Effector CD8-positive, alpha-beta T cell (primary cell): Measurements from ENCODE around the gene ZNF669.
"Not testable (repeated sequence)": the region's sequence is repeated elsewhere in the genome, so short reads cannot be mapped to it uniquely, and the experiment has no call there.

Source experiments
- DNase-seq: peaks from one replicate; lab custom pipeline; 2025; lab: John Stamatoyannopoulos, UW
- total RNA-seq, 4 experiments: gene quantifications; one replicate each; lab custom pipeline; 2026; lab: John Stamatoyannopoulos, UW

The ZNF669 gene
- 20.3 to 29.2 (median 23.2) reads per million in 4 experiments for total RNA-seq

DNA sequence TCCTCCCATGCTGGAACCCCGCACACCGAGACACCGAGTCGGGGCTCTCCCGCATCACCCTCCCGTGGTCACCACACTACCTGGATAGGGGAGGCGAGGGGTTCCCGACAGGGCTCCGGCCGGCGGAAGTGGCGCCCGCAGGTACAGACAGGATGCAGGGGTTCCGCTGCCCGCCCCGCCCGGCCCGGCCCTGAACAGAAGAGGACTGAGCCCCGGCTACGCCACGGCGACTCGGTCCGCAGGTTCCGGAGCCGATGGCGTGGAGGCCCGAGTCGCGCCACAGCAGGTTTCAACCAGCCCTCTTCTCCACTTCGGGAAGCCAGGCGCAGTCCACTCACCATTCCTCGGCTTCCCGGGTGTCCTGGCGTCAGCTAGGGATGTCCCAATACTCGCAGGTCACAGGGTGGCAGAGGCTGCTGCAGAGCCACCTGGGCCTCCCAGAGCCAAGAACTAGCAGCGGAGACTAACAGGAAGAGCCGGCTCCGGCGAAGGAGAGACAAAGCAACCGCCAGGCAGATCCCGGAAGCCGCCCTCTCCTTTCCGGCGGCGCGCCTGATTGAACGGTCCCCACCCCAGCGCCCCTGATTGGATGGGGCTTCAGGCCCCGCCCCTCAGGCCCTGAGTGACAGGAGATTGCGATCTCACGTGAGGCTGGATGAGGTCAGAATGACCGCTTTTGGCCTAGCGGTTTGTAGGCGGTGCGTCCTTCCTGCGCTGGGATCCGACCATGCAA is at the start of gene ZNF669:
TSS of gene ZNF669 (minus strand) at position 498 of the 733 bp plus-strand sequence. CDS start at position 341, 157 bp downstream.
- DNase-seq: peak; percentile 82

DNA sequence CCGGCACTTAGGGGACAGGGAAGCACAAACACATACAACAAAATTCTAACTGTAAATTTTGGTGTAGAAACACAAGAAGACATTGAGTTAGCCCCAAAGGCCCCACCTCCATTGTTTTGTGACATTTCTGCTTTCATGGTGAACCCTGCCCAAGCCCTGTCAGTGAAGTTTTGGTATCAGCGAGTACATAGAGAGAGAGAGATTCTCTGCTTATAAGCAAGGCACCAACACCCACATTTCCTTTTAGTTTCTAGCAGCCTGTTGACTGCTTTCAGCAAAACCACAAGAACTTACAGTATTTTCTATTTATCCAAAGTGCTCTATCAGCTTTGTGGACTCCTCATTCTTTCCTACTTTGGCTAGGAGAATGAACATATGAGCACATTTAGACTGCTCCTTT is 43.6 kb upstream of the ZNF669 start:
- DNase-seq: no peak

- DNase-seq: not testable (repeated sequence)
Observed at GRCh38 chr1:247147120-247147519, 43.0 kb upstream of the ZNF669 start.

GRCh38 chr1:247146671-247147070 is 42.5 kb upstream of the ZNF669 start:
- DNase-seq: no peak

DNA sequence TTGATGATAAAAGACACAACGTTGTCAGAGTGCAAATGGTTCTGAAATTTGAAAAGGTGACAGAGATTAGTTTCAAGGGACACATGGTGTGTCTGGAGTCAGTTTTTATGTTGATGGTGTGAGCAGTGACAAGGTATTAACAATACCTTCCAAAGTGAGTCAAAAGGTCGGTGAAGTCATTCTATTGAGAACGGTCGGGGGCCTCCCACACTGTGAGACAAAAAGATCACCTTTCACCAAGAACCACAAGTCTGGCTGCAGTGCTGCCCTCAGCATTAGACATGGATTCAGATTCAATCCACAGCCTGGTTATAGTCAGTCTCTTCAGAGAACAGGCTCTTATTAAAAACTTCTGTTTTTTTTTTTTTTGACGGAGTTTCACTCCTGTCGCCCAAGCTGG is 41.1 kb upstream of the ZNF669 start:
- DNase-seq: no peak

DNA sequence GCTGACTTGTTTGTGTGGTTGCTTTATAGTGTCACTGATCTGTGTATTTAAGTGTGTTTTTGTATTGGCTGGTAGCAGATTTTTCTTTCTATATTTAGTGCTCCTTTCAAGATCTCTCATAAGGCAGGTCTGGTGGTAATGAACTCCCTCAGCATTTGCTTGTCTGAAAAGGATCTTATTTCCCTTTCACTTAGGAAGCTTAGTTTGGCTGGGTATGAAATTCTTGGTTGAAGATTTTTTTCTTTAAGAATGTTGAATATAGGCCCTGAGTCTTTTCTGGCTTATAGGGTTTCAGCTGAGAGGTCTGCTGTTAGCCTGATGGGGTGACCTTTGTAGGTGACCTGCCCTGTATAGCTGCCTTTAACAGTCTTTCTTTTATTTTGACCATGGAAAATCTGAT is 35.4 kb upstream of the ZNF669 start:
- not testable (repeated sequence) for DNase-seq

DNA sequence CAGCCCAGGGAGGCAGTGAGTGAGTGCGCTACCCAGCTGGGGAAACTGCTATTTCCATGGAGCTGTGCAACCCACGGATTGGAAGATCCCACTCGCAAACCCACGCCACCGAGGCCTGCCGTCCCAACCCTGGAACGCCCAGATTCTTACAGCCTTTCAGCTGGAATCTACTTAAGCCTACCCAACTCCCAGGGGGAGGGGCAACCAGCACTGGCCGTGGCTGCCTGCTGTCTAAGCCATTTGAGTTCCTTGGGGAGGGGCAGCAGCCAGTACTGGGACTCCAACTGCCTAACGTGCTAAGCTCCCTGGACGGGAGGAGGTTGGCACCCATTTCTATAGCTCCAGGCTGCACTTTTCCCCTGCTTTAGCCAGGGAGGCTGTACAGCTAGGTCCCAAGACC is 27.1 kb upstream of the ZNF669 start:
- no peak for DNase-seq

DNA sequence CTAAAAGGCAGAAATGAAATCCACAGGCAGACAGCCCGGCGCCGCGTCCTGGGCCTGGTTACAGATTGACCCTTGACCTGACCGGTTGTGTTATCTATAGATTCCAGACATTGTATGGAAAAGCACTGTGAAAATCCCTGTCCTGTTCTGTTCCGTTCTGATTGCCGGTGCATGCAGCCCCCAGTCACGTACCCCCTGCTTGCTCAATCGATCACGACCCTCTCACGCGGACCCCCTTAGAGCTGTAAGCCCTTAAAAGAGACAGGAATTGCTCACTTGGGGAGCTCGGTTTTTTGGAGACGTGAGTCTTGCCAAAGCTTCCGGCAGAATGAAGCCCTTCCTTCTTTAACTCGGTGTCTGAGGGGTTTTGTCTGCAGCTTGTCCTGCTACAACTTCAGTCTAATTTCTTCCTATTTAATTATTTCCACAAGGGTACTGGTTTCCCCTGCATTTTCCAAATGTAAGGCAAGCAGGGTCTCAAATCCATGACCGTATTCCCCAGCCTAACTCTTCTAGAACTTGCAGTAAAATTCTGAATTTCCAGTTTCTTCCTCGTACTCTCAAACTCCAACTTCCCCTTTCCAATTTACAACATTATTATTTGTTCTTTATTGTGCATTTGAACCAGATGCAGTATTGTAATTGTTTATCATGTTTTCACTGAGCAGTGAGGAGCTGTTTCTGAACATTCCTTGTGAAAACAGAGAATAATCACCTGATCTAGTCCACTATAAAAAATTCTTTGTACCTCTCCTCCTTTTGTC is 23.5 kb upstream of the ZNF669 start:
- DNase-seq: not testable (repeated sequence)

DNA sequence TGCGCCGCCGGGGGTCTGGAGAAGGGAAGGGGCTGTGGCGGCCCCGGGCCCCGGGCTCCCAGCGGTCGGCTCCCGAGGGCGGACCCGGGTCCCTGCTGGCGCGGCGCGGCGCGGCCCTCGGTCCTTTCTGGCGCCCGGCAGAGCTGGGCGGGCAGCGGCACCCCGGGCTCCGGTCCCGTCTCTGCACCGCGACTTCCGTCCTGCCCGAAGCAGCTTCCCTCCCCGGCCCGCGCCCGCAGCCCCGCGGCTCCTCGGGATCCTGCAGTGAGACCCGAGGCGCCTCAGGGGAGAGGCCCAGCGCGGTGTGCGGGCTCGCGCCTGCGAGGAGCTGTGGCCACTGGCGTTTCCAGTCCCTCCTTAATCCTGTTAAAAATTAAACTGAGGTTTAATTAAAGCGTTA is 22.4 kb upstream of the ZNF669 start:
- DNase-seq: not testable (repeated sequence)

DNA sequence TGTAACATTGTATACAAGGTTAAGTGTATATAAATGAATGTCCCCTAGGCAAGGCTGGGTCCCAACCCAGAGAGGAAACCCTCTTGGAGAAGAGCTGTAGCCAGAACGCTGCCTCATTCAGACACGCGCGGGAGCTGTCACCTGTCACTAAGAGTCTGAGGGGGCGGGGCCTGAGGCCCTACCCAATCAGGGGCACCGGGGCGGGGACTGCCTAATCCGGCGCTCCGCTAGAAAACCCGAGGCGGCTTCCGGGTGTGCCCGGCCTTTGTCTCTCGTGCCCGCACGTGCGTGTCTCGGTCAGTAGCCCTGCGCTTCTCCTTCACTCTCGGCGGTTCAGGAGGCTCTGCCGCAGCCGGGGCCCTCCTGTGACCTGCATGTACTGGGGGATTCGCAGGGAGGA is 22.0 kb upstream of the ZNF669 start:
- not testable (repeated sequence) for DNase-seq

DNA sequence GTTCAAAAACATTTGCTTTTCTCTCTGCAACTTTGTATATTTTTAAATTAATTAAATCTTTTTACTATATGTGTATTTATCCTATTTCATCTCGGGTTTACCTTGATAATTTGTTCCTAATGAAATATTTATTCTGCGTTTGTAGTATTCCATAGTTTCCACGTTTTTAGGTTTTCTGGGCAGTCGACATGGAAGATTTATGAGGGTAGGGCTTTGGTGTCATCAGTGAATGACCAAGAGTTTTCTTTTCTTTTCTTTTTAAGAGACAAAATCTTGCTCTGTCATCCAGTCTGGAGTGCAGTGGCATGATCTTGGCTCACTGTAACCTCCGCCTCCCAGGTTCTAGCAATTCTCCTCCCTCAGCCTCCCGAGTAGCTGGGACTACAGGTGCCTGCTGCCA is 17.2 kb upstream of the ZNF669 start:
- no peak for DNase-seq

DNA sequence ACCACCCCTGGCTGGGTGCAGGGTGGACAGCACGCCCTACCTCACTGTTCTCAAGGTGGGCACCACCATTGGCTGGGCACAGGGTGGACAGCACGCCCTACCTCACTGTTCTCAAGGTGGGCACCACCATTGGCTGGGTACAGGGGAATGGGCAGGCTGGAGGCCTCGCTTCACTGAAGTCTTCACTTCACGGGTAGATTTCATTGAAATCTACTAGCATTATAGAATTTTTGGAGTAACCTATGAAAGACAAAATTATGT is 16.2 kb upstream of the ZNF669 start:
- DNase-seq: not testable (repeated sequence)

DNA sequence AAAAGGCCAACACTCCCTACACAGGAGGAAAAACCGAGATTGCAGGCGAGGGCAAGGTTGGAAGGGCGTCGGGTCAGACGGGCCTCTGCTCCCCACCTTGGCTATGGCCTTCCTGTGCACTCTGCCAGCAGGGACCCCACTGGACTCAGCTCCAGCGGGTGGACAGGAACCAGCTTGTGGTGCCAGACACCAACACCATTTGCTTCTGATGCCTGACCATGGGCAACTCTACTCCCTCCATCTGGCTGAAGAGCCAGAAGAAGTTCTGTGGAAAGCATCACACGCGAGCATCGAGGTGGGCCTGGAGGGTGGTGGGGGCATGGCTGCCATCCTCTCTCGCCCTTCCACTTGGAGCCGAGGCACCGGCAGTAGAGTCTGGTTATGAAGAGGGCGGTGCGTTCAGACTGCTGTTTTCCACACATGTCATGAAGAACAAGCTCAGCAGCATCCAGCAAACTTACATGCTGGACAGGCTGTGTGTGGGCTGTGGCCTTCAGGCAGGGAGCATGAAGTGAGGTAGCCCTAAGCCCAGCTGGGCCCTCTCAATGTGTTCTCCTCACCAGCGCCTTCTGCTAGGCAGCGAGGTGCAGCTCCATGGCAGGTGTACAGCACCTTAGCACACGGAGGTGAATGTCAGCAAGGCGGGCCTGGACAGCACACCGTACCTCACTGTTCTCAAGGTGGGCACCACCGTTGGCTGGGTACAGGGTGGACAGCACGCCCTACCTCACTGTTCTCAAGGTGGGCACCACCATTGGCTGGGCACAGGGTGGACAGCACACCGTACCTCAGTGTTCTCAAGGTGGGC is 15.6 kb upstream of the ZNF669 start:
- no peak for DNase-seq

- no peak for DNase-seq
Observed at GRCh38 chr1:247118946-247119446, 14.8 kb upstream of the ZNF669 start.

DNA sequence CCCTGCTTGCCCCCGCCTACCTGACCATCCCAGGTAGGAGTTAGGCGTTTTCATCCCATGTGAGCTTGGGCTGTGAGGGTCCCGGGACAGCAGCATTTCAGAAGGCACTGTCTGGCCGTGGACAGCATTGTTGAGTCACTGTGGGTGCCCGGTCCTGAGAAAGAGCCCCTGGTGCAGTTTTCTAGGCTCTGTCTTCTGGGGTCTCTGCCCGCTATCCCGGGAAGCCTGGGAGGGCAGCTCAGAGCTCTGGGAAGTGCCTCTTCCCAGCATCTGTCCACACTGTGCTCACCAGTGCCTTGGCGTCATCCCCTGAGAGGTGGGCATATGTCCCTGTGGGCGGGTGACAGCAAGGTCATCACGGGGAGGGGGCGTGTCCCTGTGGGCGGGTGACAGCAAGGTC is 11.4 kb upstream of the ZNF669 start:
- no peak for DNase-seq

GRCh38 chr1:247115141-247115510 is 11.0 kb upstream of the ZNF669 start:
- DNase-seq: no peak

DNA sequence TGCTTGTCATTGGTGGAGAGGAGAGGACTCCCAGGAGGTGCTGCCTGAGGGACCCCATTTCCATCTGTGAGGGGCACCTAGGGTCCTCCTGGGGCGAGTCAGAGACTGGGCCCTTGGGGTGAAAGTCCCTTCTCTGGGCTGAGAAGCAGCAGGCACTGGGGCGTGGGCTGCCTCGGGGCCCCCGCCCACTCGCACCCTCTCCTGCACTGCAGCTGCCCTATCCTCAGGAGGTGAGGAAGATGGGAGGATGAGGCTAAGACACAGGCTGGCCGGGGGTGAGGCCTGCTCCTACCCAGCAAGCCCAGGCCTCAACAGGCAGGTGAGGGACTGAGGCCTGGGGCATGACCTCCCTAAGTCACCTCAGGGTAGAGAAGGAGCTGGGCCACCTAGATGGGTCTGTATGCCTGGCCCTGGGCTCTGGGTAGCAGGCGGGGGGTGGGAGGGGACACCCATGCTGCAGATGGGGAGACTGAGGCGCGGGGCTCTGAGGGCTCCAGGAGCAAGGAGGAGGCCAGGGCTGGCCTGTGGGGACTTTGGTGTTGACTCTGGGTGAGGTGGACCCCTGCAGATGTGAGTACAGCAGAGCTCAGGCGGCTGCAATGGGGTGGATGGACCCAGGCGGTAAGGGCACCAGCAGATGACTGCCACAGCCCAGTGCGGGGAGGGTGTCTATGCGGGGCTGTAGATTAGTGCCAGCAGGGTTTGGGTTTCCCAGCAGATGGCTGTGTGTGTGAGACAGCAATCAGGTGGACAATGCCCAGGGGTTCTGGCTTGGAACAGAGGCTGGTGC is 10.4 kb upstream of the ZNF669 start:
- DNase-seq: no peak

DNA sequence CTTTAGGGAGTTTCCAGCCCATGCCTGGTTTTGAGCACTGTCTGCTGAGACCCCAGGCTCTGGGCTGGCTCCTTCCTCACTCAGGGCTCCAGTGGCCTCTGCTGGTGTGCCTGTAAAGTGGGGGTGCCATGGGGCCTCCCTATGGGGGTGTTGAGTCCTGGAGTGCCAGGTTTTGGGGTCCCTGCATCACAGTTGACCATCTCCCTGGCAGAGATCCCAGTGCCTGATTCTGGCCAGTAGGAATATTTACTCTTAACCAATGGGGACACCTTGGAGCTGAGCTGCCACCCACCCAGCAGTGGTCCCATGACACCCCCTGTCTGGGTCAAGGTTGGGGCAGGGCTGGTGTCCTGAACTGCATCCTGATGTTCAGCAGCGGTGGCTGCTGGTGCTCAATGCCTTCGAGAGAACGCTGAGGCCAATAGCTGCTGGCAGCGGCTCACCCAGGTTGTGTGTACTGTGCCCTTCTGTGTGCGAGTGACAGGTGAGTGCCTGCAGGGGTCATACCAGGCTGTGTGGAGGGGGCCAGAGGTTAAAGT is 9.6 kb upstream of the ZNF669 start:
- DNase-seq: no peak

DNA sequence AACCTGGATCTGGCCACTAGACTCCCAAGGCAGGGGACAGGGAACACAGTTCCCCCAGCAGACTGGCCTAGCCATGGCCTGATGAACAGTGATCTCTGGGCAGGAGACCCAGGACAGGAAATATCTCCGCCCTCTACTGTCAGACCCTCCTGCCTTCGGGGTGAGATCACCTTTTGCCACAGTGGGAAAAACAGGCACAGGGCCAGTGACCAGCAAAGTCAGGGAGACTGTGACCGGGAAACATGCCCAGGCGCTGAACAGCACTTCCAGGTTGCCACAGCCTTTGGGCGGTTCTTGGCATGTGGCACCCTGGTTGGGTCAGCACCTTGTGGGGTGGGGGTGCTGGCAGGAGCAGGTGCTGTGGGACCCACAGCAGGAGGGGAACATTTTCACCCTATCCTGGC is 8.9 kb upstream of the ZNF669 start:
- DNase-seq: no peak

GRCh38 chr1:247112479-247112781 is 8.3 kb upstream of the ZNF669 start:
- no peak for DNase-seq

- DNase-seq: no peak
Observed at GRCh38 chr1:247111700-247112478, 7.7 kb upstream of the ZNF669 start.
